BE2C (cell line): Measurements from ENCODE around the gene PPP1R36.
"Not testable (repeated sequence)": the region's sequence is repeated elsewhere in the genome, so short reads cannot be mapped to it uniquely, and the experiment has no call there.

Experiments used
- DNase-seq: peaks from one replicate; pipeline ENCODE4 v3.0.0-alpha.2; 2020
- H3K27me3 ChIP-seq: fragments of 250-450 bp; sonication (Bioruptor Pico); 2 replicates; pipeline ENCODE4 v1.5.1; 2020; ENCODE audit warnings: mild to moderate bottlenecking
- H3K36me3 ChIP-seq: fragments of 250-450 bp; sonication (Bioruptor Pico); 2 replicates; pipeline ENCODE4 v1.5.1; 2020; ENCODE audit warnings: mild to moderate bottlenecking
- H3K4me1 ChIP-seq: fragments of 250-450 bp; sonication (Bioruptor Pico); 2 replicates; pipeline ENCODE4 v1.5.1; 2020
- H3K4me3 ChIP-seq: 2 replicates; pipeline ENCODE4 v1.5.1; 2011; ENCODE audit warnings: low read depth, low read length
- H3K9me3 ChIP-seq: fragments of 250-450 bp; sonication (Bioruptor Pico); 2 replicates; pipeline ENCODE4 v1.5.1; 2020
- CTCF ChIP-seq: IDR thresholded peaks from 2 replicates; pipeline ENCODE4 v1.5.1; 2012; ENCODE audit warnings: mild to moderate bottlenecking, low read depth, low read length

The PPP1R36 gene

GRCh38 chr14:64516969-64517368 lies 32.8 kb upstream of the PPP1R36 start:
- Histone ChIP-seq H3K4me1 (peaks cover 4% of the 10 kb centered on the region; the same call in 1 of the 2 replicates), H3K36me3 (peaks cover 12% of the 10 kb centered on the region), H3K27me3 (no peaks in the 10 kb centered on the region), H3K4me3 (no peak overlapping the region), H3K9me3 (no peaks in the 10 kb centered on the region)
- no peak for TF ChIP-seq CTCF
- no peak for DNase-seq

GRCh38 chr14:64517667-64518066 lies 32.1 kb upstream of the PPP1R36 start:
- DNase-seq, H3K4me1 ChIP-seq, H3K9me3 ChIP-seq, H3K4me3 ChIP-seq, H3K27me3 ChIP-seq: not testable (repeated sequence)
- H3K36me3 ChIP-seq = peaks cover 17% of the 10 kb centered on the region

- Histone ChIP-seq H3K4me3 (no peak overlapping the region), H3K27me3 (no peaks in the 10 kb centered on the region), H3K36me3 (peaks cover 19% of the 10 kb centered on the region), H3K4me1 (peaks cover 8% of the 10 kb centered on the region), H3K9me3 (no peaks in the 10 kb centered on the region)
- no peak for TF ChIP-seq CTCF
- no peak for DNase-seq
These were observed 31.5 kb upstream of the PPP1R36 start for GRCh38 chr14:64518229-64518628.

DNA sequence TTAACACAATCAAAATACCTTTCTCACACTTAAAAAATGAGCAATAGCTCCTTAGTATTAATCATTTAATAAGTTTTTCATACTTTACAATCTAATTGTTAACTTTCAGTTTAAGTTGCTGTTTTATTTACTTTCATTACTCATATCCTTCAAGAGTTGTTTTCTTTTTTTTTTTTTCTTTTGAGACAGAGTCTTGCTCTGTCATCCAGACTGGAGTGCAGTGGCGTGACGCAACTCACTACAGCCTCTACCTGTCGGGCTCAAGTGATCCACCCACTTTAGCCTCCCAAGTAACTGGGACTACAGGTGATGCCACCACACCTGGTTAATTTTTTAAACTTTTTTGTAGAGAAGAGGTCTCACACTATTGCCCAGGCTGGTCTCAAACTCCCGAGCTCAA lies 29.1 kb upstream of the PPP1R36 start:
- Histone ChIP-seq H3K9me3 (no peaks in the 10 kb centered on the region), H3K4me3 (no peak overlapping the region), H3K27me3 (no peaks in the 10 kb centered on the region), H3K4me1 (peaks cover 13% of the 10 kb centered on the region), H3K36me3 (peaks cover 22% of the 10 kb centered on the region)
- no peak for DNase-seq
- no peak for TF ChIP-seq CTCF

DNA sequence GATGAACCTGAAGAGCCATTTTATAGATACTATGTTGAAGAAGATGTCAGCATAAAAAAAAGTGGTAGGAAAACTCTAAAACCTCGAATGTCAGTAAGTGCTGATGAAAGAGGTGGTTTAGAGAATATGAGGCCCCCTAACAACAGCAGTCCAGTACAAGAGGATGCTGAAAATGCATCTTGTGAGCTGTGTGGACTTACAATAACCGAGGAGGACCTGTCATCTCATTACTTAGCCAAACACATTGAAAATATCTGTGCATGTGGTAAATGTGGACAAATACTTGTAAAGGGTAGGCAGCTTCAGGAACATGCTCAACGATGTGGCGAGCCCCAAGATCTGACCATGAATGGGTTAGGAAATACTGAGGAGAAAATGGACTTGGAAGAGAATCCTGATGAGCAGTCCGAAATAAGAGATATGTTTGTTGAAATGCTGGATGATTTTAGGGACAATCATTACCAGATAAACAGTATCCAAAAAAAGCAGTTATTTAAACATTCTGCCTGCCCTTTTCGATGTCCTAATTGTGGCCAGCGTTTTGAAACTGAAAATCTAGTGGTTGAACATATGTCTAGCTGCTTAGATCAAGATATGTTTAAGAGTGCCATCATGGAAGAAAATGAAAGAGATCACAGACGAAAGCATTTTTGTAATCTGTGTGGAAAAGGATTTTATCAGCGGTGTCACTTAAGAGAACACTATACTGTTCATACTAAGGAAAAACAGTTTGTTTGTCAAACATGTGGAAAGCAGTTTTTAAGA lies 27.0 kb upstream of the PPP1R36 start:
- H3K36me3 ChIP-seq = peaks cover 22% of the 10 kb centered on the region
- no peak for DNase-seq

DNA sequence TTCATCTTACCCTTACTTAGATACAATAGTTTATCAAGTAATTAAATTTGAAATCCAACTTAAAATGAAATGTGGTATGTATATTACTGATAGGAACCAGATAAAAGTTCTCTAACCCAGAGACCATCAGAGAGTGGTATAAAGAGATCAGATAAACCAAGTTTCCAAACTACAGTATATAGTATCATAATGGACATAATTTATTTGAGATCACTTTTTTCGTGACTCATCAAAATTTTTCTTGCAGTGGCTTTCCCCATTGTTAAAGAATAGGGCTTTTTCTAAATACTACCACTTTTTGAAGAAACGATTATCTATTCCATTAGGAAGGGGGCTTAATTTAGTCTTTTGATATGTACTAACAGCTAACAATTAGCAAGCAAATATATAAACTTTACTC lies 24.4 kb upstream of the PPP1R36 start:
- Histone ChIP-seq H3K4me1 (peaks cover 13% of the 10 kb centered on the region), H3K9me3 (no peaks in the 10 kb centered on the region), H3K4me3 (no peak overlapping the region), H3K27me3 (no peaks in the 10 kb centered on the region), H3K36me3 (peaks cover 22% of the 10 kb centered on the region)
- TF ChIP-seq CTCF = no peak
- no peak for DNase-seq

More for the DNA sequence above, 27.0 kb upstream of the PPP1R36 start:
- Histone ChIP-seq H3K27me3 (no peaks in the 10 kb centered on the region), H3K4me1 (peaks cover 13% of the 10 kb centered on the region), H3K4me3 (no peak overlapping the region), H3K9me3 (no peaks in the 10 kb centered on the region)
- no peak for TF ChIP-seq CTCF

GRCh38 chr14:64531567-64531966 lies 18.2 kb upstream of the PPP1R36 start:
- H3K27me3 ChIP-seq = no peaks in the 10 kb centered on the region
- no peaks in the 10 kb centered on the region; the same call in 1 of the 2 replicates for H3K36me3 ChIP-seq
- no peak for DNase-seq
- H3K4me1 ChIP-seq = peaks cover 8% of the 10 kb centered on the region
- H3K9me3 ChIP-seq = no peaks in the 10 kb centered on the region
- H3K4me3 ChIP-seq = no peak overlapping the region
- TF ChIP-seq CTCF = no peak
